Endometrial microvascular endothelial cells (primary cell): ENCODE results near the gene BCL2L2. TPM values are rescaled to one million over a fixed set of nuclear protein-coding genes. Genes with fewer than 3 reads are reported as not detected.

Experiments used
- in situ Hi-C: cut with HindIII; loops from 2 replicates; pipeline ENCODE4 v1.10.0; 2017; ENCODE audit warnings: low sequenced_read_pairs, low pct_unique_long_range_greater_than_20kb; ENCODE audit errors: inconsistent ontology term
- total RNA-seq: library from RNA; depleted of rRNA; stranded (reverse); fragments of >200 nt; gene quantifications from one replicate; pipeline ENCODE4 v1.2.3, GENCODE V29; 2015; ENCODE audit errors: inconsistent ontology term

The BCL2L2 gene
- total RNA-seq, 1 donor from 2014 or later = 13.2 TPM

DNA sequence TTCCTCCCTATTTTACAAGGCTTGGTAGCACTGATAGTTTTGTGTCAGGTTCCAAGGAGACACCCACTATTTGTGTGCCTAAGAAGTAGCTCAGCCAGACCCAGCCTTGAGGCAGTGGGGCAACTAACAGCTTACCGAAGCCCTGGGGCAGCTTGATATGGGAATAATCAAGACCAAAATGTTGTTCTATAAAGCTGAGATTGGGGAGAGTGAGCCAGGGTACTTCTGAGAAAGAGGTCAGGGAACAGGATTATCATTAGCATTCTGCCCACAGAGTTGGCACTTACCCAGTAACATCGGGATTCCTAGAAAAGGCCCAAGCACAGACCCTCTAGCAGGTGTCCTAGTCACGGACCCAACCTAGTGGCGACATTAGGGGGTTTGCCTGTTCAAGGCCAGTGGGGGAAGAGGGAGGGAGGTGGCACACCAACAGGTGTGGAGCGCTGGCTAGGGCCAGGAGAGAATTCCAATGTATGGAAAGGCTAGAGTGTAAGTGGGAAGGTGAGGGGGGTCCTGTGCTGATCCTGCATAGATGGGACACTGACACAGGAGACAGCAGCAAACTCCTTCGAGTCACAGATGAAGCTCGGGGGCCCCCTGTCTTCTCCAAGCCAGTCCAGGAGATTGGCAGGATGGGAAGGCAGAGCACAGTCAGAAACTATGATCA is 8.9 kb upstream of the BCL2L2 start:
- in situ Hi-C loops = no loop called here

DNA sequence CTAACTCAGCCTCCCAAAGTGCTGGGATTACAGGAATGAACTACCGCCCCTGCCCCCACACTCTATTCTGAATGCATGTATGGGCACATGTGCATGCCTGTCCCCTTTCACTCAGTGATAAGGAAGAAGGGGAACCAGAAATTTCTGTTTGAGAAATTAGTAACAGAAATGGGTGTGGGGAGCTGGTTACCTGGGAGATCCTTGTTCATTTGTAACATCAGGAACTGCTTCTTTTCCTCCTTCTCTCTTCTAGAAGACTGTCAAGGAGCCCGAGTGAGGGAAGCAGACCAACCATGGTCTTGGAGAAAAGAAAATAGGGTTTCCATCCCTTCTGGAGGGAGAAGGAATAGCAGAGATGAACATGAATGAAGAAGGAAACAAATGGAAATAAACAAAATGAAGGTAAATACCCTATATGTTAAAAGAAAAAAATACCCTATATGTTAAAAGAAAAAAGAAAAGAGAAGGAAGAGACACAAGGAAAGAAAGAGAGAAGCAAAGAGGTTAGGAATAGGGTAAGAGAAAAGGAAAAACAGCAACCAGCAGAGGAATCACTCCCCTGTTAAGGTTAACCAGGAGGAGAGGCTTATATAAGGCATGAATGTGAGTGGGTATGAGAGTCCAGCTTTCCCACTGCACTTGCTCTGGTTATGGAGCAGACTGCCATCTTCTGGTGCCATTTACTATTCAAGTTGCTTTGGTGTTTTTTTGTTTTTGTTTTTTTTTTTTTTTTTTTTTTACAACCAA is 7.2 kb upstream of the BCL2L2 start:
- in situ Hi-C loops = no loop called here

GRCh38 chr14:23299986-23300686 is 6.5 kb upstream of the BCL2L2 start:
- in situ Hi-C loops = no loop called here

- in situ Hi-C loops = no loop called here
Observed at GRCh38 chr14:23300687-23301223, 5.9 kb upstream of the BCL2L2 start.

DNA sequence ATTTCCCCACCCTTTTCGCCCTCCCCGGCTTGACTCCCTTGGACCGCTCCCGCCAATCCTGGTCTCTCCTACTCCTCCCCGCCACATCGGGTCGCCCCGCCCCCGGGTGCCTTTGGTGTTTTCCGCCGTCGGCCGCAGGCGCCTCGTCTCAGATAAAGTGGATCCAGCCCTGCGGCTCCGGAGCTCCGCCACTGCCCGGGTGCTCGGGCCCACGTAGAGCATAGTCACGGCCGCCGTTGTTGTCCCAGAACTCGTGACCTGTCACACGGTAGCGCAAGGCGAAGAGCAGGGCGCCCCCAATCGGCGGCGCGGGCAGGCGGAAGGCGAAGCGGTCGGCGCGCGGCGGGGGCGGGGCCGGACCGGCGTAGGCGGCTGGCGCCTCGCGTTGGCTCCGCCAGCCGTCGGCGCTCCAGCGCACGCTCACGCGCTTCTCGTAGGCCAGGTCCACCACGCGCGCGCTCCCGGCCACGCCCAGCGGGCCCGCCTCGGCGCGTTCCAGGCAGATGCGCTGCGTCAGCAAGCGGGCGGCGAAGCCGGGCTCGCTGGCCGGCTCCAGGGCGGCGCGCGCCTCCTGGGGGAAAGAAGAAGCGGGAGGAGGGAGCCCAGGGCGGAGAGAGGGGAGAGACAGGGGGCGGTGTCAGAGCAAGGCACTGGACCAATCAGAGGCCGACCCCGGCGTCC is 5.2 kb upstream of the BCL2L2 start:
- in situ Hi-C loops = no loop called here

DNA sequence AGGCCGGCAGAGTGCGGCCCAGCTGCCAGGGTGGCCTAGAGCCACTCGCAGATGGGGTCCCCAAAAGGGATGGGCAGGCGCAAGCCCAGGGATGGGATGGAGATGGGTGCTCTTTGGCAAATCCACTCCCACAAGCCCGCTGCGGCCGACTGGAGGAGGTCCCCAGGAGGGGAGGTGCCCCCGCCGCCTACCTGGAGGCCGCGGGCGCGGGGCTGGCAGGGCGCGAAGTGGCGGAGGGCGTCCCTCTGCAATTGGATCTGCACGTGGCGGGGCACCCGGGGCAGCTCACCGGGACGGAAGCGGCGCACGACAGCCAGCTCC is 4.7 kb upstream of the BCL2L2 start:
- in situ Hi-C loops = no loop called here

DNA sequence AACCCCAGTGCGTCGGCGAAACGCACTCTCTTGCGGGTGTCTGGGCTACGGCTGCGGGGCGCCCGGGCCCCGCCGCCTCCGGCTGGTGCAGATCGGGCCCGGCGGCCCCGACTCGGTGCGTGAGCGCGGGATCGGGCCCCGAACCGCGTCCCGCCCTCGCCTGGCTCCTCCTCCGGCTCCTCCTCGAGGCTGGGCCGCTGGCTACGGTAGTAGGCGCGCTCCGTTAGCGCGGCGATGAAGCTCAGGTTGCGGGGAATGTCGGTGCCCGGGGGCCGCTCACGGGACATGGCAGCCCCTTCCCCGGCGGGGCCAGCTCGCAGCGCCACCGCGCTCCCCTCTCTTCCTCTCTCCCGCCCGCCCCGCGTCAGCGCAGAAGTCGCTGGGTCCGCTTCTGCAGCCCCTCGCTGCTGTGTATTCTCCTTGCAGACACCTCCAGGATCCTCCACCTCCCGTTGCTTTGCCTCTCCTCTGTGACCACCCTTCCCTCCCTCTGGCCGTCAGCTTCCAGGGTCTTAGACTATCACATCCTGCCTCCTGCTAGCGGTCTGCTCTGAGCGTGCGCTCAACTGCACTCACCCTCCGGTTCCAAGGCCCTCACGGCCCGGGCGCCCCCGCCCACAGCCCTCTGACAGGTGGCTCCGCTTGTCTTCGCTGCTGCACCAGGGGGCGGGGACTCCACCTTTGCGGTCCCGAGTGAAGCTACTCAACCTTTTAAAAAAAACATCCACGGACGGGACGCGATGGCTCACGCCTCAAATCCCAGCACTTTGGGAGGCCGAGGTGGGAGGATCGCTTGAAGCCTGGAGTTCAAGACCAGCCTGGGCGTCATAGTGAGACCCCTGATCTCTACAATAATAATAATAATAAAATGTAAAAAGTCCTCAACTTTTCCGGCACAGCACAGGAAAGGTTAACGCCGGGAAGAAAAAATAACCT is 4.1 kb upstream of the BCL2L2 start, which contains the start of gene PPP1R3E:
PPP1R3E (minus strand) TSS at position 570 of the 936 bp plus-strand sequence; CDS start at position 287, 283 bp downstream.
- in situ Hi-C loops = no loop called here

DNA sequence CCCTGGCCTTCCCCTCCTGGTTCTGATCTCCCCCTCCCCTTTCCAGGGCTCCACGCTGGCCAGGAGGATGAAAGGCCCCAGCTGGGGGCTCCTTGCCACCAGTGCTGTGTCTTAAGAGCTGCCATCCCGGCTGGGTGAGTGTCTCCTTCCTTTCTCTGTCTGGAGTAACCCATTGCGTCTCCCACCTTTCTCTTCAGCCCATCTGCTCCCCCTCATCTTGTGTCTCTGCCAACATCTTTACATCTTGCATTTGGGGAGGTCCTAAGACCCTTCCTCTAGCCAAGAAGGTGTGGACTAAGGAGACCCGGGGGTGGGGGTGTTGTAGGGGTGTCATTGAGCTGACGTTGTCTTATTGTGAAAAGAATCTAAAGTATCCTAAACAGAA is 505 bp downstream of the BCL2L2 start:
- in situ Hi-C loops = no loop called here

DNA sequence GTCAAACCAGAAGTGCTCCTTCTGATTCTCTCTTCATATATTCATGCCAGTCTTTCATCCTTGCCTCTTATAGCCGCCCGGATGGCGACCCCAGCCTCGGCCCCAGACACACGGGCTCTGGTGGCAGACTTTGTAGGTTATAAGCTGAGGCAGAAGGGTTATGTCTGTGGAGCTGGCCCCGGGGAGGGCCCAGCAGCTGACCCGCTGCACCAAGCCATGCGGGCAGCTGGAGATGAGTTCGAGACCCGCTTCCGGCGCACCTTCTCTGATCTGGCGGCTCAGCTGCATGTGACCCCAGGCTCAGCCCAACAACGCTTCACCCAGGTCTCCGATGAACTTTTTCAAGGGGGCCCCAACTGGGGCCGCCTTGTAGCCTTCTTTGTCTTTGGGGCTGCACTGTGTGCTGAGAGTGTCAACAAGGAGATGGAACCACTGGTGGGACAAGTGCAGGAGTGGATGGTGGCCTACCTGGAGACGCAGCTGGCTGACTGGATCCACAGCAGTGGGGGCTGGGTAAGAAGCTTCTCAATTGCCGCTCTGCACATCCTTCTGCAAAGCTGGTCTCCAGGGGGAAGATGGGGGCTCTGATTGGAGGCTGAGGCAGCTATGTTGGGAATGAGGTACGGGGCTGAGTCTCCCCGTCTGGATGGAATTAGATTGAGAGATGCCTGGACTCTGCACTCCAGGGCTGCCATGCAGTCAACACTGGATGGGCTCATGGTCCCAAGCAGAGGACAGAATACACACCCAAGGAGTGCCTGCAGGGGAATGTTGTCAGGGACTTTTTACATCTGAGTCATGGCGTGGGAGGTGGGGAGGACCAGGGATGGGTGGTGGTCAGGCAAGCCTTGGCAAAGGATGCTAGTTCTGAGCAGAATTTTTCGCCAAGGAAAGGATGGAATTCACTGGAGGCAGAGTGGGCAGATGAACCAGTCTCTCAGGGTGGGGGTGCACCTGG is 1.3 kb downstream of the BCL2L2 start:
- in situ Hi-C loops = no loop called here

- in situ Hi-C loops = no loop called here
Observed at GRCh38 chr14:23308721-23309445, 2.2 kb downstream of the BCL2L2 start.

DNA sequence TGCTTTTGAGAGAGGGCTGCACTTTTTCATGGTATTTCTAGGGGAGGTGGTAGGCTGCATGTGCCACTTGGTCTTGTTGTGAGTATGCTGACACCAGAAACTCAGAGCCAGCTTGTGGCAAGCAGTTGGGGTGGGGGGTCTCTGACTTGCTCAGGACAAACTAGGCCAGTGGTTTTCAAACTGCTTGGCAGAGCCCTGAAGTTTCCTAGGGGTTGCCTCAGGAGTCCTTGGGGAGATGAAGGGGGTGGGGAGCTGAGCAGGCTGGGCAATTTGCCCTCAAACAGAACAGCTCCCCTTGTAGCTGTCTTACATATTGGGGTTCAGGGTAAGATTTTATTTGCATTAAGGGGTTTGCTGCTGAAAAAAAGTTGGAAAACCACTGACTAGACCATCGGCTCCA is 3.9 kb downstream of the BCL2L2 start:
- in situ Hi-C loops = no loop called here

DNA sequence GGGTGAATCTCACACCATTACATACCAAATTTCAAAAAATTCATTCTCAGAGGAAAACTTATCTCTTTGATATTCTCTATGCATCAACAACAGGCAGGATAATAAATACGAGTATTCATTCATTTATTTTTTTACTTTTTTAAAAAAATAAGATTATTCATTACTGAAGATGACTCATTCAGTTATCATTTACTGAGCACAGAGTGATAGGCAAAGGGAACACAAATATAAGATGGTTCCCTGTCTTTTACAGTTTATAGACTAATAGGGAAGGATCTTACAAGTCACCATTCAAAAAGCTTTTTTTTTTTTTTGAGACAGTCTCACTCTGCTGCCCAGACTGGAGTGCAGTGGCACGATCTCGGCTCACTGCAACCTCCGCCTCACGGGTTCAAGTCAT is 9.7 kb downstream of the BCL2L2 start:
- in situ Hi-C loops = no loop called here

GRCh38 chr14:23319746-23320583 is 13.3 kb downstream of the BCL2L2 start:
- in situ Hi-C loops = no loop called here

GRCh38 chr14:23320584-23321571 is 14.2 kb downstream of the BCL2L2 start, which contains the start of gene PABPN1:
Gene PABPN1, plus strand, starts transcription at chr14:23321457. Its CDS starts 13 bp downstream, at chr14:23321470.
- in situ Hi-C loops = no loop called here
